HG03159 (cell line): ENCODE measurements around the gene KCNJ9.

Experiments
- ATAC-seq: cut with Tn5 transposase; IDR thresholded peaks from one replicate; pipeline ENCODE4 v1.9.1; 2021; ENCODE audit warnings: mild to moderate bottlenecking, moderate library complexity; ENCODE audit not compliant: unreplicated experiment

KCNJ9 gene

DNA sequence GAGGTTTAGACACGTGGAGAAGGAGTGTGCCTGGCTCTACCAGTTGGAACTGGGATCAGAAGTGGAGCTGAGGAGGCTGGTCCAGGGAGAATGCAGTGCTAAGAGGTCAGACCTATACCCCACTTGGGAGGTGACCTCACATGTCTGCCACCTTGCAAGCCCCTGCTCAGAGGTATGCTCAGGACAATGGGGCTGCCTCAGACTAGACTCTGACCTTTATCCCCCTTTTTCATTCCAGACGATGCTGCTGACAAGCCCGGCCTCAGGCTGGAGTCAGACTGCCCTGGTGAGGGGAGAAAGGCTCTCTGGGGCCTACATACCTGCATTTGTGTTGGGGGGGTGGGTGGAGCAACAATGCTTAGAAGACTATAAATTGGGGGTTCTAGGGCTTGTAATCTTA, 16.6 kb upstream of the KCNJ9 start:
- ATAC-seq, result no peak

DNA sequence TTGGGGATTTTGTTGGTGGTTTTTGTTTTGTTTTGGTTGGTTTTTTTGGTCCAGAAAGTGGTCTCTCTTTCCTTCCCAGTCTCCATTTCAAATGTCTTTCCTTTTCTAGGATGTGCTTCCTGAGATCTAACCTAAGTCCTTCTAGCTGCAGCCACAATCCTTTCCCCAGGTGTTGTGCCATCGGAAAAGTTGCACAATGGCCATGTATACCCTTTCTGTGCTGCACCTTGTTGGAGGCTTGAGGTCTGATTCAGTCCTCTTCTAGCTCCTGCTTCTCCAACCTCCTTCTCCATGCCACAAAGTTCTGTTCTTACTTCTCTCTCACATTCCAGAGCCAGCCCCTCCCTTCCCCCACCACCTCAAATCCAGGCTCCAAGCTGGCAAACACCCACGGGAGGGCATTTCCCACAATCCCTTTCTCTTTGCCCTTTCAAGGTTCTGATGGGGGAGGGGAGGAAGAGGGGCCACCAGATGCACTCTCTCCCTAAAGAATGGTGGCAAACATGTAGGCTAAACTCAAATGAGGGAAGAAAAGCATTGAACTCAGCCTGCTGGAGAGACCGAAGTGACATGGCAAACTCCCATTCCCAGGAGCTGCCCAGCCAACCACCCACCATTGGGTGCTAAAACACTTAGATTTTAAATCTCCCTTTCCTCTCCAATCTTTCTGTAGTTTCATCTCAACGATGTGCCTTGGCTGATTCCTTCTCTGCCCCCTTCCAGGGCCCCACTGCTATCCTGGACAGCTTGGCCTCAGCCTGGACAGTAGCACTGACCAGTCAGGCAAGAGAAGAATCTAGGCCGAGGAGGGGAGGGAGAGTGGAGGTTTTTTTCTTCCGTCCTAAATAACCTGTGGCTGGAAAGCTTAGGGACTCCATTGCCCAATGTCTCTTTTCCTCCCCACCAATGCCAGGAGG, 14.3 kb upstream of the KCNJ9 start:
- ATAC-seq, result no peak

- no peak for ATAC-seq
Observed at GRCh38 chr1:160068225-160068624, 13.1 kb upstream of the KCNJ9 start.

DNA sequence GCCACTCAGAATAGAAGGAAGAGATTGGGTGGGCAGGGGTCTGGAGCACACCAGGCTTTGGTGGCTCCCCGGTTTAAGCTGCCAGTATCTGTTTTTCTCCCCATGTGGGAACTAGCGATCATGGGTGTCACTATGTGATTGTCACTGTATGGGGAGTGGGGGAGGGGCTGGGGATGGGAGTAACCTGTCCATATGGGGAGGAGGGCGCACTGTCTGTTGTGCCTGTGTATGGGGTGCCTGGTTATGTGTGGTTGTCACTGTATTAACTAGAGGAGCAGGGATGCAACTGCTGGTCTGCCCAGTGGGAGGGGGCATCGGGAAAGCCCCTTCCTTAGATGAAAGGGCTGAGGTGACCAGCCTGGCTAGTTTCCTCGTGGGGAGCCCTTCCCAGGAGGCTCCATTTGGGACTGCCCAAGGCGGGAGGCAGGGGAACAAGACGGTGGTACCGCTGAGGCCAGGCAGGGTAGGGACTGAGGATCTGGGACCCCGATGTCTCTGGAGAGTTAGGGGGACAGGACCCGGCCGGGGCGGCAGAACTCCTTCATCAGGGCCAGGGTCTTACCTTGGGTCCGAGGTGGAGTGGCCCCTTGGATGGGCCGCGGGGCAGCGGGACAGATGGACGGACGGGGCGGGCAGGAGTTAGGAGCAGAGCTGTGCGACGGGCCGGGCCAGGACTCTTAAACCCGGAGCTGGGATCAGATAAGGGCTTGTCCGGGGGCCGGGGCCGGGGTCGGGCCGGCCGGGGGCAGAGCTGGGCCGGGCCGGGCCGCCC, 11.7 kb upstream of the KCNJ9 start, which contains the start of gene KCNJ10:
KCNJ10 (minus strand) TSS at position 701 of the 772 bp plus-strand sequence. CDS start 27,628 bp downstream, outside the sequence.
- peak; percentile 20 for ATAC-seq

- peak; percentile 43 for ATAC-seq
Observed at GRCh38 chr1:160070243-160071163, 10.8 kb upstream of the KCNJ9 start.

DNA sequence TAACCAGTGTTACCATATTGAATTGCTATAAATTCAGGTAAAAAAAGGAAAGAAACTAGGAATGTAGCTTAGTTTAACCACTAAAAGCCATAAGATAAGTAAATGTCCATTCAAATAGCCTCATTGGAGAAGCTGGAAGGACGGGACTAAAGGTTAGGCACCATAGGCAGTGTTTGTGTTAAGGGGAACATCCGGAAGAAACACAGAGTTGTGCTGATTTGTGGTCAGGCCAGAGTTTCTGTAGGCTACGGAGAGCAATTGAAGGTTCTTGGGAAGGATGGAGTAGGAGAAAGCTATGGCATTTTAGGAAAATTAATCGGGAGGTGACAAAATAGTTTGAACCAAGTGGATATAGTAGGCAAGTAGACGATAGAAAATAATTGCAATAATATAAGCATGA, 10.0 kb upstream of the KCNJ9 start:
- no peak for ATAC-seq

DNA sequence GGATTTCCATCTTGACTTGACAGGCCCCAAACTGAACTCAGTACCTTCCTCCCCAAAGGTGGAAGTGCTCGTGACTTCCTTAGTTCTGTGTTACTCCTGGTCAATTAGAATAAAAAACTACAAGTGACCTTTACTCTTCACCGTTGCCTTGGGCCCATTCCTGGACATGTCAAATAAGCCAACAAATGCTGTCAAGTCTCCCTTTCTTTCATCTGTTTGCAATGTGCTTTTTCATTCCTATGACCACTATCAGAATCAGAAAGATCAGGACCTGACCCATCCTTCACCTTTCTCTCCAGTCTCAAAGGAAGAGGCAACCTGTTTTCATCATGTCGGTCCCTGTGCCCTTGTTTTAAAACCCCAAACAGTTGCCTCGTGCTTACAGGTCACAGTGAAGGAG, 6.5 kb upstream of the KCNJ9 start:
- no peak for ATAC-seq

DNA sequence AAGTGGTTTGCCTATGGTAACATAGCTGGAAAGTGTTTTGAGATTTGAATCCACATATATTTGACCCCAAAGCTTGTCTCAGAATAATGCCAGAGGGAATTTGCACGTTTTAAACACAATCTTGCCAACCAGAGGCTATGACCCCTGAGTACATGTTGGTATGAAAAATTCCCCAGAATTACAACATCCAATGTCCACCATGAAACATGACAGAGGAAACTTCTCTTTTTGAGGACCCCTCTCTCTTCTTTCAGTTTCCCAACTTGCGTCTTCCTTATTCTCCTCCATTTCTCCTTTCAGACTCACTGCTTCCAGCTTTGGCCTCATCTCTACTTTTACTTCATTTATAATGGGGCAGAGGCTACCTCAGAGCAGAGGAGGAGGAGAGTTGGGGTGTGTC, 5.5 kb upstream of the KCNJ9 start:
- ATAC-seq, result no peak

GRCh38 chr1:160076295-160076694, 5.0 kb upstream of the KCNJ9 start:
- no peak for ATAC-seq

DNA sequence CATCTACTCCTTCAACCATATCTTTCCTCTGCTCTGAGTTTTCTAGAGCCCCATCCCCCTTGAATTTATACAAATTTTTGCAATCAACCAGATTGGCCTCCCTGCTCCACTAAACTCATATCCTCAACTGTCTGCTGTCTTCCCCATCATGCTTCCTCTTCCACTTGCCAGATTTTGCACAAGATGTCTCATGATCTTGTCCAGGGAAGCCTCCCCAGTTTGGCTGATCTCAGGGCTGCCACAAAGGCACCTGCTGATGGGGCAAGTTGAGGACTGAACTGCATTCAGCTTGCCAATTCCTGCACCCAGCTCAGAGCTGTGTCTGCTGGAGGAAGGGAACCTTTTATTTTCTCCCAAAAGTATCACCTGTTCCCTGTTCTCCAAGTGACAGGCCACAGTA, 3.9 kb upstream of the KCNJ9 start:
- ATAC-seq, result no peak

DNA sequence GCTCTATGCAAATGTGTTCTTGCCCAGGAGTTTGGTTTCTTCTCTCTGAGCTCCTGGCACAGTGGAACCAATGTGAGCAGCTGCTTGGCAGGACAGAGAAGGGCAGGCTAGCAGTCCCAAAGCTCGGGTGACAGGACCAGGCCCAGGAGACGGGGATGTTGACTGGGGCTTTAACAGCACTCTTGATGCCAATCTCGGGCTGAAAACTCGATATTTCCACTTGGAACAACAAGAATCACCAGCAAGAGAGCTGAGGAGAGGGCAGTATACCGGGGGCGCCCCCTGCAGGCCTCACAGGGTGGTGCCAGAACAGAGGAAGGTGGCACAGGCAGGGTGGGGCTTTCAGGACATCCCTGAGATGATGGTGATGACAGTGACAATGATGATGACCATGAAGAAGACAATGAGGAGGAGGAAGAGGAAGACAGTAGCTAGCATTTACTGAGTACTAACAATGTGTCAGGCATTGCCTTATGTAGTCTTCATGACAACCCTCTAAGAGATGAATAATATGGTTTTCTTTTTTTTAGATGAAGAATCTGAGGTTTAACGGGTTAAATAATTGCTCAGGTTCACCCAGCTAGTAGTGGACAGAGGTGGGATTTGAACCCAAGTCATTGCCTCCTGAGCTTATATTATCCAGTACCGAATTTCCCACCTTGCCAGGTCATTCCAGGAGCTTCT, 2.7 kb upstream of the KCNJ9 start:
- ATAC-seq, result peak; percentile 67

DNA sequence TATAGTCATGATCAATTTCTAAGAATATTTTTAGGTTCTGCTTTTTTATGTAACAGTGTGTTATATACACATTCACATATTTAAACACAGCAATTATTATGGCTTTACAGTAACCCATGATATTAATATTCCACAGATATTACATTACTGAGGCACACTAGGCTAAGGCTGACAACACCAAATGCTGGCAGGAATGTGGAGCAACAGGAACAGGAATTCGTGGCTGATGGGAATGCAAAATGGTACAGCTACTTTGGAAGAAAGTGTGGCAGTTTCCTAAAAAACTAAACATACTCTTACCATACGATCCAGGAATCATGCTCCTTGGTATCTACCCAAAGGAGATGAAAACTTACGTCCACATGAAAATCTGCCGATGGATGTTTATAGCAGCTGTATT, 1.9 kb upstream of the KCNJ9 start:
- no peak for ATAC-seq

- no peak for ATAC-seq
Observed at GRCh38 chr1:160080381-160081100, 797 bp upstream of the KCNJ9 start.

- no peak for ATAC-seq
Observed at GRCh38 chr1:160082487-160082886, 1.1 kb downstream of the KCNJ9 start.

GRCh38 chr1:160082926-160083325, 1.6 kb downstream of the KCNJ9 start:
- no peak for ATAC-seq

DNA sequence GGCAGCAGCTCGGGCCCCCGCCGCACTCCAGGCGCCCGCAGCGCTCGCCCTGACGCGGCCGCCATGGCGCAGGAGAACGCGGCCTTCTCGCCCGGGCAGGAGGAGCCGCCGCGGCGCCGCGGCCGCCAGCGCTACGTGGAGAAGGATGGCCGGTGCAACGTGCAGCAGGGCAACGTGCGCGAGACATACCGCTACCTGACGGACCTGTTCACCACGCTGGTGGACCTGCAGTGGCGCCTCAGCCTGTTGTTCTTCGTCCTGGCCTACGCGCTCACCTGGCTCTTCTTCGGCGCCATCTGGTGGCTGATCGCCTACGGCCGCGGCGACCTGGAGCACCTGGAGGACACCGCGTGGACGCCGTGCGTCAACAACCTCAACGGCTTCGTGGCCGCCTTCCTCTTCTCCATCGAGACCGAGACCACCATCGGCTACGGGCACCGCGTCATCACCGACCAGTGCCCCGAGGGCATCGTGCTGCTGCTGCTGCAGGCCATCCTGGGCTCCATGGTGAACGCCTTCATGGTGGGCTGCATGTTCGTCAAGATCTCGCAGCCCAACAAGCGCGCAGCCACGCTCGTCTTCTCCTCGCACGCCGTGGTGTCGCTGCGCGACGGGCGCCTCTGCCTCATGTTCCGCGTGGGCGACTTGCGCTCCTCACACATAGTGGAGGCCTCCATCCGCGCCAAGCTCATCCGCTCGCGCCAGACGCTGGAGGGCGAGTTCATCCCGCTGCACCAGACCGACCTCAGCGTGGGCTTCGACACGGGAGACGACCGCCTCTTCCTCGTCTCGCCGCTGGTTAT, 2.8 kb downstream of the KCNJ9 start:
- ATAC-seq, result no peak

GRCh38 chr1:160084771-160085321, 3.5 kb downstream of the KCNJ9 start:
- no peak for ATAC-seq

- ATAC-seq, result no peak
Observed at GRCh38 chr1:160085686-160086455, 4.5 kb downstream of the KCNJ9 start.
